NCI-H2196 (cell line): Measurements from ENCODE around the gene NOP9.
A peak's percentile ranks its signal among the peaks of the same experiment; 100 is the strongest.

Experiments used
- DNase-seq: peaks from one replicate; lab custom pipeline; 2025; ENCODE audit not compliant: unreplicated experiment; lab: John Stamatoyannopoulos, UW

Gene NOP9

GRCh38 chr14:24262821-24263733 is 36.6 kb upstream of the NOP9 start, which contains the start of gene TGM1:
Gene TGM1 (minus strand): TSS chr14:24263177. CDS start chr14:24262352, 825 bp downstream.
- DNase-seq, result no peak

- DNase-seq, result no peak
Measured at GRCh38 chr14:24263848-24264247, 35.8 kb upstream of the NOP9 start.

DNA sequence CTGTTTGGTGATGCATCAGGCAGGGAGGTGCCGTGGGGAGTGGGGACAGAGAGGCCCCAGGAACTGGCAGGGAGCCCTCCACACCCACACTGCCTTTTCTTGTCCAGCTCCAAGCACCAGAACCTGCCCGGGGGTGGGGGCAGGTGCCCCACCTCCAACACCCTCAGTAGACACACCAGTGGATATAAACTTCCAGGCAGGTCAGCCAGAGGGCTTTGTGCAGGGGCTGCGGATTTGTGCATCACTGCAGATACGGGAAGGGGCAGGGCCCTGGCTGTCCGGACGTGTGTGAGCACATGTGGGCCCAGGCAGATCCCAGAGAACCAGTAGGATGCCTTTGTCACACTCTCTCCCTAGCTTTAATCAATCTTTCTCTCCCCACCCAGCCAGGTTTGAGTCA is 35.4 kb upstream of the NOP9 start:
- DNase-seq, result no peak

- DNase-seq, result no peak
Measured at GRCh38 chr14:24266344-24267244, 33.1 kb upstream of the NOP9 start.

- no peak for DNase-seq
Measured at GRCh38 chr14:24267516-24267915, 32.1 kb upstream of the NOP9 start.

DNA sequence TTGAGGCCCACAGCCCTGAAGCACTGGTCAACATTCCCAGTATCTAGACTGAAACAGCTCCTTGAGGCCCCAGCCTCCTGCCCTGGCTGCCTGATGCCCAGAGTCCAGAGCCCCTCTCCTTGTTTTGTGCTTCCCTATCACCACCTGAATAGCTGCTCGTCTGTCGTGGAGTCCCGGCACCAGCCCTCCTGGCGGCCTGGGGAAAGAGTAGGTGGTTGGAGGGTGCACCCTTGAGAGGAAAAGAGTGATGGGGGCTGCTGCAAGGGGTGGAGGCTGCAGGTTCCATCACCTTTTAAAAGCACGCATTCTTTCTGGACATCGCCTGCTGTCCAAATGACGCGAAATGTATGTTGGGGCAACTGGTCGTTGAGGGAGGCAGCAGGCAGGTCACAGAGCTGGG is 31.4 kb upstream of the NOP9 start:
- no peak for DNase-seq

- DNase-seq, result no peak
Measured at GRCh38 chr14:24269368-24269767, 30.3 kb upstream of the NOP9 start.

GRCh38 chr14:24269910-24270536 is 29.6 kb upstream of the NOP9 start:
- no peak for DNase-seq

DNA sequence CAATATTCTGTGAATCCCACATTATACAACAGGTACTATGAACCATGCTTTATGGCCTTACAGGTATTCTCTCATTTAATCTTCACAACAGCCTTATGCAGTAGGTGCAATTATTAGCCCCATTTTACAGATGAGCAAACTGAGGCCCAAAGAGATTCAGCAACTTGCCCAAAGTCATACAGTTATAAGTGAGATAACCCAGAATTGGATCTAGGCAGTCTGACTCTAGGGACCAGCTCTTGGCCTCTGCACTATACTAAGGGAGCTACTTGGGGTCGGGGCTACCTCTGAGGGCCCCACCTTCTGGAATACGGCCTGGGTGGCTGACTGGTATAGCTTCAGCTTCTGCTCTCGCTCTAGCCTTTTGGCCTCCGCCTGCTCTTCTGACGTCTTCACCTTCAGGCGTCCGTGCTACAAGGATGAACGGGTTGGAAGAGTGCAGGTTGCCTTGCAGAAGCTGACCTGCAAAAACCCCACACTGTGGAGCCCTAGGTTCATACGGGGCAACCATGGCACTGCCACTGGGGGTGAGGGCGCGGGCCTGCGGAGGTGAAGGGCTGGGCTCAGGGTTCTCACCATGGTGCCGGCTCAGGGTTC is 29.0 kb upstream of the NOP9 start:
- DNase-seq, result peak; percentile 52

DNA sequence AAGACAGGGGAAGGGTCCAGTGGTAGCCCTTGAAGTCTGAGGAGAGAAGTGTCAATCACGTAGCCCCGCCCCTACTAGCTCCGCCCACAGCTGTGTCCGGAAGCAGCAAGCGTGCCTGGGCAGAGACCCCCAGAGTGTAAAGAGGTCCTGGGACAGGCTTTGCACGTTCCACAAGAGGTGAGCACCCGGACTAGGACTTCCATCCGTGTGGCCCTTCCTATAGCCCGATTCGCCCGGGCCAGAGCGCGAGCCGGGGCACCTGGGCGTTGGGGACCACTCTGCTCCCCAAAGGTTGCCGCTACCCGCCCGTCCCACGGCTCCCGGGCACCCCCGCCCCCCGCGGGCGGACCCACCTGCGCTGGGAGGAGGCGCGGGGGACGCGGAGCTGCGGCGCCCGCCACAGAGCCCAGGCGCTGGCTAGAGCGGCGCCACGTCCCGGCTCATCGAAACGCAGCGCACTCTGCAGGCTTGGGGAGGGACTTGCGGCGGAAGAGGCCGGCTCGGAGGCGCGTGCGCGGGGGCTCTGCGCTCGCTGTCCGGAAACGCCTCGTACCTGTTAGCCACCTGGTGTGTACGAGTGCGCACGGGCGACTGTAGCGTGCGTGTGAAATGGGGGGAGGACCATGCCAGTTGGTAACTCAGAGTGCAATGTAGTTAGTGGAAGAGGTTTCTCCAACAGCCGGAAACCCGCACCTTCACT is 28.4 kb upstream of the NOP9 start, which contains the start of gene RABGGTA:
Gene RABGGTA (minus strand): TSS at position 464 of the 700 bp plus-strand sequence. CDS start 482 bp downstream, outside the sequence.
- DNase-seq, result peak; percentile 92

DNA sequence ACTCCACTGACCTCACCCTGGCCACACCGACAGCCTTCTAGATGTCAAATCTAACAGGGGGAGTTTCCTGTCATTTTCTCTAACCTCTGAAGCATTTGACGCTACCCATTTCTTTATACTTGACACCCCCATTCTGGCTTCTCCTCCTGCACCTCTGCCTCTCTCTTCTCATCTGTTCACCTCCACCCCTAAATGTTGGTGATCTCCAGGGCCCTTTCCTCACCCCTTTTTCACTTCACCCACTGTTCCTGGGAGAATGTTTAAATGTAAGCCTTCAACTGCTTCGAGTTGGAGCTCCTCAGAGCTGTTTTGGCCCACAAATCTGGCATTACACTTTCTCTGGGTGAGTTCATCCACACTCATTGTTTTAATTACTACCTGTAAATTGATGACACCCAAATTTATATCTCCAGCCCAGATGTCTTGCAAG is 27.8 kb upstream of the NOP9 start:
- no peak for DNase-seq

GRCh38 chr14:24272467-24272866 is 27.2 kb upstream of the NOP9 start:
- DNase-seq, result no peak

DNA sequence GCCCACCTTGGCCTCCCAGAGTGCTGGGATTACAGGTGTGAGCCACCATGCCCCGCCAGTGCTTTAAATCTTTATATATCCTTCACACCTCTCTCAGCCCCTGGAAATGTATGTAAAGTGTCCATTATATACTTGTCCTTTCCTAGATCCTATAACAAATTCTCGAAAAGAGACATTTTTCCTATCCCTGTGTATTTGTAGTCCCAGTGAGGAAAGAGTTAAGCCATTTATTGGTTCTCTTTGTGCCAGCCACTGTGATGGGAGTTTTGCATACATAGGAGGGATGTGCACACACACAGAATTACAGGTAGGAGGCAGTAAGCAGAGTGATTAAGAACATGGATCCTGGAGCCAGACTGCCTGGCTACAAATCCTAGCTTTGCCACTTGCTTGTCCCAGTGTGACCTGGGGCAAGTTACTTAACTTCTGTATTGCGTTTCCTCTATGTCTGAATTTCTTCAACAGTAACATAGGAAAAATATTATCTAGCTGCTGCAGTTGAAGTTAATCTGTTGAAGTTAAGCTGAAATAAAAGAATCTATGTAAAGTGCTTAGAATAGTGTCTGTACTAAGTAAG is 26.1 kb upstream of the NOP9 start:
- no peak for DNase-seq

DNA sequence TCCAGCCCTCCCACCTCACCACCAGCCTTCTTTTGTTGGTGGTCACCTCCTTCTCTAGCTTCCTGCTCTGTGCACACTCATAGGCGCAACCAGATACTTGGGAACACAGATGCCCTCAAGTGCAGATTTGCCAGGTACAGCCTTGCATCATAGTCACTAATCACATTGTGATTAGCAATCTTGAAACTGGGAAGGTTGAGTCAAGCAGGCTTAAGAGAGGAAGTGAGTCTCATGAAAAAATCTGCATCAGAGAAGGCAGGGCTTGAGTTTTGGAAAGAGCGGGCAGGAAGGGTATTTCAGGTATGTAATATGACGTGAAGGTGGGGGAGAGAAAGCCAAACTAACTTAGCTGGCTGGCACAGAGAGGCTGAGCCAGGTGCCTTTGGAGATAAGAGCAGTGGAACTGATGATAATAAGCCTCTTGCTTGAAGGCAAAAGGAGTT is 25.5 kb upstream of the NOP9 start:
- peak; percentile 29 for DNase-seq

DNA sequence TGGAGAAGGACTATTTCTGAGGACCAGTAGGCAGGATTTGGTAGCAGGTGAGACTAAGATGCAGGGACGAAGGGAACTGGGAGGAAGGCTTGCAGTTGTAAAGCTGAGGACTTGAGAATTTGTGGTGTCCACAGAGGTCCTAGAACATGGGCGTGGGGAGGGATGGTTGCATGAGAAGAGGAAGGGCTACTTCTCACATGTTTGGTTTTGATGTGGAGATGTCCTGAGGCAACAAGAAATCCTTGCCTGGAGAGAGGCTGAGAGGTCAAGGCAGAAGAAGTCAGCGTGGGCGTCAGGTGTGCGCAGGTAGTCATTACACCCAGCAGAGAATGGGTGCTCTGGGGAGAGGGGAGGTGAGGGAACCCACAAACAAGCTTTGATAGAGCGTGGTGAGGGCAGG is 22.6 kb upstream of the NOP9 start:
- DNase-seq, result no peak

DNA sequence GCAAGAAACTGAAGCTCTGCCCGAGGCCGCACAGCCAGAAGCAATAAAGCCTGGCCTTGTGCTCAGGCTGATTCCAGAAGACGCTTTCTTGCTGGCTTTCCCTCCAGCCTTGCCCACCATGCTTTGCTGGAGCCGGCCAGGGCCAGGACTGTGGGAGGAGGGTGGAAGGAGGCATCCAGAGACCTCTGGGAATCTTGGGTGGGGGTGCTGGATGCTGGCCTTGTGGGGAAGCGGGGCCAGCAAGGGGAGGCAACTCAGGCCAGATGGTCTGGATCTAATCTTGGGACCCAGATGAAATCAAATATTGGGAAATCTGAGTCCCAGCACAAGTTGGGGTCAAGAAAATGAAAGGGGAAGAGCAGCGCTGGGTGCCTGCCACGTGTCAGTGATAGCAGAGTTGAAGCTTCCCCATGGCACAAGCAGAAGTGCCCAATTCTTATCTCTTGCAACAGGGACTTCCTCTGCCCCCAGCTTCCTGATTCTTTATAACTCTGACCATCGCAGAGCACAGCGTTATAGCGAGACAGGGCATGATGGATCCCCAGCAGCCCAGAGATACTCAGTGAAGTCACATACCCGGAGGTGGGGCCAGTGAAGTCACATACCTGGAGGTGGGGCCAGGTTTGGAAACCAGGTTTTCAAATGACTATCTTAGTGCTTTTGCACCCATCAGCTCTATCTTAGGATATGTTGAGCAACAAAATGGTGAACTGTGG is 21.9 kb upstream of the NOP9 start:
- no peak for DNase-seq

GRCh38 chr14:24278424-24278823 is 21.2 kb upstream of the NOP9 start:
- no peak for DNase-seq

- peak; percentile 18 for DNase-seq
Measured at GRCh38 chr14:24279301-24280186, 20.1 kb upstream of the NOP9 start.
